GM19467 (cell line): ENCODE data around the gene JAKMIP3.

Experiments used
- ATAC-seq: cut with Tn5 transposase; IDR thresholded peaks from one replicate; pipeline ENCODE4 v1.9.1; 2021; ENCODE audit warnings: mild to moderate bottlenecking, moderate library complexity; ENCODE audit not compliant: unreplicated experiment

Gene JAKMIP3

GRCh38 chr10:132097609-132098377, 32.0 kb downstream of the JAKMIP3 start:
- ATAC-seq = no peak

GRCh38 chr10:132098539-132099388, 33.0 kb downstream of the JAKMIP3 start:
- ATAC-seq = no peak

DNA sequence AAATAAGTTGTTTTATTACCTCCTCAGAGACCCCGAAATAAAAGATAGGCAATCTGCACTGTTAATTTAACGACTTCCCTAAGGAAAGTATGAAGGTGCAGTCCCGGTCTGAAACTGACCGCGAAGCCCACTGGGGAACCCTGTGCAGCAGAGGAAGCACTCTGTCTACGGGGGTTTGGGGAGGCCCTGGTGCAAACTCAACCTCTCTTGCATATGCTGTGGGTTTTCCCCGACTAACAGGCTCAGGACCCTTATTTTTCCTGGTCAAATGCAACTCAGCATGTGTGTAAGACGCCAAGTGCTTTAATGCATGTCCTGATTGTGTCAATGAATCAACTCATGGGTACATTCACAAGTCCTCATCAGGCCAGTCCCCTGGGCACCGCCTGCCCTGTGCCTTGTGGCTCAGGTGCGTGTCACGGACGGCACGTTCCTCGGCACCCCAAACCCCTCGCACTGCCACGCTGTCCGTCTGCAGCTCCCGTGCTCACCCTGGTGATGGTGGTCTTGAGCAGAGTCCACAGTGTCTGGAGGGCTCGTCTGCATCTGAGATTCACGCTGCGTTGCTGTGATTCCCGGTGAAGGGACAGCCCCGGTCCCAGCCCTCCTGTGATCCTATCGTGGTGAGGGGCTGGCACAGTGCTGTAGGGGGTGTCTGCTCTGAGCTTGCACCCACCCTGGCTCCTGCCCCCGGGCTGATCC, 33.8 kb downstream of the JAKMIP3 start:
- no peak for ATAC-seq

GRCh38 chr10:132100091-132100481, 34.3 kb downstream of the JAKMIP3 start:
- no peak for ATAC-seq

DNA sequence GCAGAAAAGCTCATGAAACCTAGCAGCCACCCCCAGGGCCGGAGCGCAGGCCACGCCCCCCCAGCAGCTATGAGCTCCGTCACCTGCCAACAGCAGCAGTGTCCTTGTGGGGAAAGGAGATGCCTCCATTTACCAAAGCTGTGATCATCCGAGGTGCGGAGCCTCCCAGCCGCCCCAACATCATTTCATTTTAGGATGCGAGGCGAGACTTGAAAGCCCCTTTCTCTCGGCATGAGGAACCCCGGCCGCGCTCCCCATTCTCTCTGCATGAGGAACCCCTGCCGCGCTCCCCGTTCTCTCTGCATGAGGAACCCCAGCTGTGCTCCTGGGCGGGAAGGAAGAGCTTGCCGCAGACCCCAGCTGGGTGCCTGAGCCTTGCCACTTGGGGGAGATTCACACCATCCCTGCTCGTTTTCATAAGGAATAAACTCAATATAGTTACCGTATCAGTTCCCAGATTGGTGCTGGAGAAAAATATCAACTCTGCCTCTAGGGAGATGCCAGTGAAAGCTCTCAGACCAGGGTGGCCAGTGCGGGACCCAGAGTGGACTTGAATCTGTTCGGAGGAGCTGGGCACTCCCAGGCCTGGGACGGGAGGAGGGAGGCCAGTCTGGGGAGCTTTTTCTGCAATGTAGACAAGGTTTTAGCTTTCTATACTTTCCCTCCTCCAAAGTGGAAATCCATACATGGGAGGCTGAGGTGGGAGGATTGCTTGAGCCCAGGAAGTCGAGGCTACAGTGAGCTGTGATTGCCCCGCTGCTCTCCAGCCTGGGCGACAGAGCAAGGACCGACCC, 35.0 kb downstream of the JAKMIP3 start:
- no peak for ATAC-seq

DNA sequence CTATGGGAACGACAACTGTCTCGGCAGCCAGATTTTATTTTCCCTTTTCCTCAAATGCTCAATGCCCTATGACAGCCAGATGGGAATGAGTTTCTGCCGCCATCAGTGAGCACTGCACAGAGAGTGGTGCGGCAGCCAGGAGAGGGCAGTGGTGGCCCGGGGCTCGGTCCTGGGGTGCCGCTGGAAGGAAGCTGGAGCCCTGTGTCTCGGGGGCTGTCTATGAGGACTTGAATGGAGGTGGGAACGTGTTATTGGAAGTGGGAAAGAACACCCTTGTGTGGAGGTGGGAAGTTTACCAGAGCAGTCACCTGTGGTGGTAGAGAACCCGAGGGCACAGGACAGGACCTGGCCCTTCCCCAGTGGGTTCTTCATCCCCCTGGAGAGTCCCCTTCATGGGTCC, 35.8 kb downstream of the JAKMIP3 start:
- ATAC-seq = no peak

DNA sequence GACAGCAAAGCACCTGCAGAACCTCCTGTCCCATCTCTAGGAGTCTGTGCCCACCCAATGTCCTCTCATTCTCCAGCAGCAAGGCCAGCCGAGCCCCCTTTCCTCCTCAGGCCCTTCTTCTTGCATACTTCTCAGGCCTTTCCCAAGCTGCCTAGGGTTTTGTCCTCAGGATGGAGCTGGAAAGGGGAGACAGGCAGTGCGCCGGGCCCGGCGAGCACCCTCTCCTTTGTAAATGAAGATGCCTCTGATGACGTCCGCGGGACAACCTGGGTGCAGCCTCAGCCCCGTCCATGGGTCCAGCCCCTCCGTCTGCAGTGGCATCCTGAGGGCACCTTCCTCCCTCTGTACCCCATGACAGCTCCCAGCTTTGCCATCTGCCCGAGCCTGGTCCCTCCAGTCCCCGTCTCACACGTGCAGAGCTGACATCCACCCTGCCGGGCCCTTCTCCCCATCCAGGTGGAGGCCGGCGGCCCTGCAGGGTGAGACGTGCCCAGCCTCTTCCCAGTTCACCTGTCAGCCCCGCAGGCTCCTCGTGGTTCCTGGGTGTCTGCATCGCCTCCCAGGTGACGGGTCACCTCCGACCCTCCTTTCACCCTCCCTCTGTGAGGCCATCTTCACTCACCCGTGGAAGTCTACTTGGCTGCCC, 36.4 kb downstream of the JAKMIP3 start:
- no peak for ATAC-seq

- ATAC-seq = no peak
Measured at GRCh38 chr10:132102717-132103110, 37.0 kb downstream of the JAKMIP3 start.

DNA sequence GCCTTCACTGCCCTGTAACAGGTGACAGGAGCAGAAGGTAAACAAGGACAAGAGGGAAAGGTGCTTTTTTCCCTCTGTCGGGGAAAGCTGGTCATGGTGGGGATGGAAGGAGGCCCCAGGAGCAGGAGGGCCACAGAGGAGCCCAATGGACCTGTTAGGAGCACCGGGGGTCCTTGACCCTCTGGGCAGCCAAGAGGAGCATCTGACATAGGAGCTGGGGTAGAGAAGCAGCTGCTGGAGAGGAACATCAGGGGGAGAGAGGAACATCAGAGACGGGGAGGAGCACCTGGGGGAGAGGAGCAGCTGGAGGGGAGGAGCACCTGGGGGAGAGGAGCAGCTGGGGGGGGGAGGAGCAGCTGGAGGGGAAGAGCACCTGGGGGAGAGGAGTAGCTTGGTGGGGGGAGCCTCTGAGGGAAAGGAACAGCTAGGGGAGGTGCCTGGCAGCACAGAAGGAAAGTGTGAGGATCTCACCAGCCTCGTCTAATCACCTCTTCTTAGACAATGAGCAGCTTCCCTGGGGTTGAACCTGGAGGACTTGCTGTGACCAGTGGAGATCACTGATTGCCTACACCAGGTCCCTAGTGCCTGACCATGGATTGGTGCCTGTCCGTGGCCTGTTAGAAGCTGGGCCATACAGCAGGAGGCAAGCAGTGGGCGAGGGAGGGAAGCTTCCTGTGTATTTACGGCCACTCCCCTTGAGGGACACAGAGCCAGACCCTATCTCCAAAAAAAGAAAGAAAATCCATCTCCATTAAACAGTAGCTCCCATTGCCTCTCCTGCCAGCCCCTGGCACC, 37.6 kb downstream of the JAKMIP3 start:
- ATAC-seq = no peak

- ATAC-seq = no peak
Measured at GRCh38 chr10:132104062-132104461, 38.3 kb downstream of the JAKMIP3 start.

GRCh38 chr10:132104471-132105301, 38.9 kb downstream of the JAKMIP3 start:
- no peak for ATAC-seq

GRCh38 chr10:132105302-132105995, 39.7 kb downstream of the JAKMIP3 start:
- ATAC-seq = no peak

DNA sequence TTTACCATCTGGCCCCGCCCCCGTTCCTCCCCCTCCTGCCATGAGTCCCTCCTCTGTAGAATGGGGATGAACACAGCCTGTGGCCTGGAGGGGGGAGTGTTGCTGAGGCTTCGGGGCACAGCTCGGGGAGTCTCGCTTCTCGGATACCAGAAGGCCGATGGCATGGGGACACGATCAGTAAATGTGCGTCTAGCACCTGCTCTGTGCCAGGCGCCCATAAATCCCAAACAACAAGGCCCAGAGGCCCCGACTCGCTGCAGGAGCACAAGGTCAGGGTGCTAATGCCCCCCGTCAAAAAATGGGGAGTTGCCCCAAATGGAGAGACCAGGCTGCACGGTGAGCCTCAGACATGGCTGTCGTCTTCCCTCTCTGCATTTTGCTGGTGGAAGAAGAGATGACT, 40.7 kb downstream of the JAKMIP3 start:
- no peak for ATAC-seq

DNA sequence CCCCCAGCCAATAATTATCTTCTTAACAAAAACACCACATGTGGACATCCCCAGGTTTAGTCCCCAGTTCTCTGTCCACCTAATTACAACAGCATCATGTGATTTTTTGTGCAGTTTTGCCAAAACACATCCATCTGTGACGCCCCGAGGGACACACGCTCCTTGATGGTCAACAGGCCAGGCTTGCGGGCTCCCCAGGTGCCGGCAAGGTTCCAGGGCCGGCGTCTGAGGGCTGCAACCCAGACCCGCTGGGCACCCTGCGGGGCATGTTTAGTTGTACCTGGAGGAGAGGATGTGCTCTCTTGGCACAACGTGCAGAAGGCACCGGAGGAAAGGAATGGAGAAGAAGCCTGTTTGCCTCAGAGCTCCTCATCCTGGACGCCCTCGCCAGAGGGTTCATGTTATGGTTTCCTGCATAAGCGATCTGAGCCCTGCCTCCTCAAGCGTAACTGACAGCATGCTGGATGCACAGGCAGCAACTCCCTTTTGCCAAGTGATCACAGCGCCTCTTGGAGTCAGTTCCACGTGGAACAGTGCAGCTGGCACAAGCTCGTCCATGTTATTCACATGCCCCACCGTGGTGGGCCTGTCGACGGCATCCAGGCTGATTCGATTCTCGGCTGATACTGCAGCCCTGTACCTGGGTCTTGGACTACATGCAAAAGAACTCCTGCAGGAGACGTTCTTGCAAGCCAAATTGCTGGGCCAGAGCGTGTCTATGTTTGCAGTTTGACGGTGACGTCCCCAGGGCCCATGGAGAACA, 41.6 kb downstream of the JAKMIP3 start:
- no peak for ATAC-seq

- ATAC-seq = no peak
Measured at GRCh38 chr10:132107949-132108877, 42.5 kb downstream of the JAKMIP3 start.
